Measurements from ENCODE around the gene ITGA8. TPM values are rescaled to one million over a fixed set of nuclear protein-coding genes. Genes with fewer than 3 reads are reported as not detected.
A peak's percentile ranks its signal among the peaks of the same experiment; 100 is the strongest.

Gene ITGA8
- total and polyA plus RNA-seq, 7 donors, result 0.46 to 5.7 (median 0.81) TPM

DNA sequence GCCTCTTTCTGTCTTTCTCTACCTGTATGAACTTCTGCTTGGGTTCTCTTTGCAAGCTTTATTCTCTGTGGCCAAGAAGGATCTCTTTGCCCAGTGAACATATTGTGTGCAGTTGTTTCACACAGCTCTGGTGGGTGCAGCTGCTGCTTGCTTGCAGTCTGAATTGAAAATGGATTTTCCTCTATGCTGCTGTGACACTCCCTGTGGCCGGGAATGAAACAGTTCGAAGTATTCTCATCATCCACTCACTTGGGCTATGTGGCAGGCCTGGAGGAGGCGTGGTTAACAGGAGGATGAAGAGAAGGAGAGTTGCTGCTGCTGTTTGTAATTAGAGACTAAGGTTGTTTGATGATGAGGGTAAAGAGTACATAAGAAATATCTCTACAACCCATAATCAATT, 28.4 kb upstream of the ITGA8 start:
- Histone ChIP-seq H3K4me3 (no peak overlapping the region), H3K9me3 (no peaks in the 10 kb centered on the region), H3K36me3 (no peaks in the 10 kb centered on the region), H3K27me3 (no peaks in the 10 kb centered on the region), H3K27ac (no peak overlapping the region), H3K4me1 (peaks cover 0 to 10% (median 3%) of the 10 kb centered on the region in 4 donors)
- intact Hi-C loops (cut with DNase I), result no loop called here
- 40 to 56% methylated on average over 3 of the region's 3 CpGs for WGBS, 2 donors
- TF ChIP-seq POLR2AphosphoS5 (IDR thresholded peaks at IDR 0.05) (no peak), EP300 (IDR thresholded peaks at IDR 0.05) (no peak), POLR2A (IDR thresholded peaks at IDR 0.05) (no peak)
- TF ChIP-seq, protein P1, sequence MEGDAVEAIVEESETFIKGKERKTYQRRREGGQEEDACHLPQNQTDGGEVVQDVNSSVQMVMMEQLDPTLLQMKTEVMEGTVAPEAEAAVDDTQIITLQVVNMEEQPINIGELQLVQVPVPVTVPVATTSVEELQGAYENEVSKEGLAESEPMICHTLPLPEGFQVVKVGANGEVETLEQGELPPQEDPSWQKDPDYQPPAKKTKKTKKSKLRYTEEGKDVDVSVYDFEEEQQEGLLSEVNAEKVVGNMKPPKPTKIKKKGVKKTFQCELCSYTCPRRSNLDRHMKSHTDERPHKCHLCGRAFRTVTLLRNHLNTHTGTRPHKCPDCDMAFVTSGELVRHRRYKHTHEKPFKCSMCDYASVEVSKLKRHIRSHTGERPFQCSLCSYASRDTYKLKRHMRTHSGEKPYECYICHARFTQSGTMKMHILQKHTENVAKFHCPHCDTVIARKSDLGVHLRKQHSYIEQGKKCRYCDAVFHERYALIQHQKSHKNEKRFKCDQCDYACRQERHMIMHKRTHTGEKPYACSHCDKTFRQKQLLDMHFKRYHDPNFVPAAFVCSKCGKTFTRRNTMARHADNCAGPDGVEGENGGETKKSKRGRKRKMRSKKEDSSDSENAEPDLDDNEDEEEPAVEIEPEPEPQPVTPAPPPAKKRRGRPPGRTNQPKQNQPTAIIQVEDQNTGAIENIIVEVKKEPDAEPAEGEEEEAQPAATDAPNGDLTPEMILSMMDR (IDR thresholded peaks at IDR 0.05), result no peak
- DNase-seq, result no peak

DNA sequence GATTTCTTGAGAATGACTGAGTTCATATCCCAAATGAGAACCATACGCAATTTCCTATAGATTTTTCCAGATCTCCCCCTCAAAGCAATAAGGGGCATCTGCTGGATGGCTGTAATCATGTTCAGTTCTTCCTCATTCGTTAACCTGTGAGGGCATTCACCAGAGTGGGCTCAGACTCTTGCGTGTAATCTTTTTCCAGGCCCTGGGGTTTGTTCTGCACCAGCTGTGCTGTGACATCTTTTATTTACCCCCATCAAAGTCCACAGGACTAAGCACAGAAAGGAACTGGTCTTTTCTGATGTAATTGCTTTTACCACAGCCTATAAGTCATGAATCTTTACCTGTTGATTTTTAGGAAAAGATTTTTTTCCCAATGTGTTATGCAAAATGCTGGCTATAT, 27.9 kb upstream of the ITGA8 start:
- Histone ChIP-seq H3K4me3 (no peak overlapping the region), H3K4me1 (peaks cover 0 to 10% (median 3%) of the 10 kb centered on the region in 4 donors), H3K27me3 (no peaks in the 10 kb centered on the region), H3K27ac (no peak overlapping the region), H3K36me3 (no peaks in the 10 kb centered on the region), H3K9me3 (no peaks in the 10 kb centered on the region)
- DNase-seq, result no peak
- WGBS, 2 donors, result 87 to 89% methylated on average over 3 of the region's 3 CpGs
- TF ChIP-seq POLR2AphosphoS5 (IDR thresholded peaks at IDR 0.05) (no peak), POLR2A (IDR thresholded peaks at IDR 0.05) (no peak), EP300 (IDR thresholded peaks at IDR 0.05) (no peak)
- TF ChIP-seq, protein P1 (IDR thresholded peaks at IDR 0.05), result no peak
- intact Hi-C loops (cut with DNase I), result no loop called here

DNA sequence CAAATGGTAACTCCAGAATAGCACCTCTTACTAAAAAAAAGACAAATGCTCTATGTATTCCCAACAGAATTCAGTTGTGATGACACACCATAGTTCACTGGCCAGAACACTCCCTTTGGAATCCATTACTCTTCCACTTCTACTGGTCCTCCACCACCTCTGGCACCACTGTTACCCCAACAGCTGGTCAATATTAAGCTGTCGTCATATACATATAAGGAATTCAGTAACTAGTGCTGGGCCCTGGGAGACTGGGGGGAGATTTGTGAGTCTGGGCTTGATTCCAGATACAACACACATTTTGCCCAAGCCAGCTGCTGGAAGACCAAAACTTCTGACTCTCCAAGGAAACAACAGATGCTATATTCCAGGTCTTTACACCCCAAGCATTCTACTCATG, 26.0 kb upstream of the ITGA8 start:
- 81 to 84% methylated on average over 1 of the region's 1 CpG for WGBS, 2 donors
- Histone ChIP-seq H3K9me3 (no peaks in the 10 kb centered on the region), H3K36me3 (no peaks in the 10 kb centered on the region), H3K27me3 (no peaks in the 10 kb centered on the region), H3K27ac (no peak overlapping the region), H3K4me1 (peaks cover 0 to 10% (median 3%) of the 10 kb centered on the region in 4 donors), H3K4me3 (no peak overlapping the region)
- intact Hi-C loops (cut with DNase I), result no loop called here
- DNase-seq, result no peak
- TF ChIP-seq POLR2A (IDR thresholded peaks at IDR 0.05) (no peak), EP300 (IDR thresholded peaks at IDR 0.05) (no peak), POLR2AphosphoS5 (IDR thresholded peaks at IDR 0.05) (peak in 1 of 4 donors; percentile 39)
- TF ChIP-seq, protein P1 (IDR thresholded peaks at IDR 0.05), result no peak

DNA sequence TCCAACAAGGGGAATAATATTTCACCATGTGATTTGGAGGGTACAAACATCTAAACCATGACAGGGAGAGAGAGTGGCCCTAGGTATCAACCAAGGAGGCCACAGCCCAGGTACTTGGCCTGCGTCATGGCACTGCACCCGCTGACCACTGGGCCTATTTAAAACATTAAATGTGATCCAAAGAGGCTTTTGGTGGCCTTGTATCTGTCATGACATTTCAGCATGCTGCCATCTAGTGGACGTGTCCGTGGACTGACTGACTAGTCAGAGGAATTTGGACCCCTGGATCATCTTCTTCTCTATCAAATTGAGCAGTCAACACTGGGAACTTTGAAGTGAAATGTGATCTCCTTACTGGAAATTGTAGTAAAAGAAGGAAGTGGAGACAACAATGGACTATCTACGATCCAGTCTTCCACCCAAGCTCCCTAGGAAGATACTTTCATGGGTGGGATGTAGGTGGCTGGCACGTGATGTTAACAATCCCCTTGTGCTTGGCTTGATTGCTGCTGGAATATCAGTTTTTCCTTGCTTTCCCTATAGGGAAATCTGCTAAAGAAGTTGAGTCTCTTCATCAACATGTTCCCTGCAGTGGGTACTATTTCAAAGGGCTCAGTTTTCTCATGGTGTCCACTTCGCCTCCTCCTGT, 24.6 kb upstream of the ITGA8 start:
- DNase-seq, result no peak
- intact Hi-C loops (cut with DNase I), result no loop called here
- no peaks in the 10 kb centered on the region for H3K36me3 ChIP-seq
- H3K4me3 ChIP-seq, result no peak overlapping the region
- TF ChIP-seq EP300 (IDR thresholded peaks at IDR 0.05) (no peak), POLR2AphosphoS5 (IDR thresholded peaks at IDR 0.05) (no peak)
- TF ChIP-seq, protein P1 (IDR thresholded peaks at IDR 0.05), result peak in 1 of 4 experiments; percentile 16
- H3K9me3 ChIP-seq, result no peaks in the 10 kb centered on the region
- no peaks in the 10 kb centered on the region for H3K27me3 ChIP-seq
- 36 to 51% methylated on average over 7 of the region's 7 CpGs for WGBS, 2 donors
- H3K4me1 ChIP-seq, result peaks cover 0 to 10% (median 3%) of the 10 kb centered on the region in 4 donors
- H3K27ac ChIP-seq, result no peak overlapping the region

DNA sequence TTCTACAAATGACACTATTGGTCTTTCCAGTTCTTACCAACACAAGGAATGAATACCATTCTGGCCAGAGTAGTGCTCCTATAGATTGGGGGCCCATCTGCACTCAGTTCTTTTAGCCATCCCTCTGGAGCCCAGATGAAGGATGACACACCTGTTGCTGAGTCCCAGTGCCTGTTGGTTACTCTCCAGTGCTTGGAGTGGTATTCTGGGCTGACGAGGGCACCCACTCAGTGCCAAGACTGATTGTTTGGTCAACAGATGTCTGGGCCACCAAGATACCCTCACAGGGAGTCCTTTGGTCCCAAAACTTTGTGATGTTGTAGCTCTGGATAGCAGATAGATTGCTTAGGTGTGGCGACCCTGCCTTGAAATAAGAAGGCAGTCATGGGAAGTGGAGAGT, 23.7 kb upstream of the ITGA8 start:
- 87 to 88% methylated on average over 2 of the region's 2 CpGs for WGBS, 2 donors
- no peaks in the 10 kb centered on the region for H3K36me3 ChIP-seq
- TF ChIP-seq POLR2A (IDR thresholded peaks at IDR 0.05) (no peak), POLR2AphosphoS5 (IDR thresholded peaks at IDR 0.05) (no peak), EP300 (IDR thresholded peaks at IDR 0.05) (no peak)
- TF ChIP-seq, protein P1 (IDR thresholded peaks at IDR 0.05), result no peak
- H3K9me3 ChIP-seq, result no peaks in the 10 kb centered on the region
- no peaks in the 10 kb centered on the region for H3K27me3 ChIP-seq
- H3K4me1 ChIP-seq, result peaks cover 0 to 10% (median 3%) of the 10 kb centered on the region in 4 donors
- no peak overlapping the region for H3K4me3 ChIP-seq
- intact Hi-C loops (cut with DNase I), result no loop called here
- H3K27ac ChIP-seq, result no peak overlapping the region
- DNase-seq, result no peak
